HG03520 (cell line): ENCODE measurements around the gene PGLYRP1.

Experiments
- ATAC-seq: cut with Tn5 transposase; IDR thresholded peaks from one replicate; pipeline ENCODE4 v1.9.1; 2021; ENCODE audit warnings: mild to moderate bottlenecking, moderate library complexity; ENCODE audit not compliant: unreplicated experiment

The PGLYRP1 gene

DNA sequence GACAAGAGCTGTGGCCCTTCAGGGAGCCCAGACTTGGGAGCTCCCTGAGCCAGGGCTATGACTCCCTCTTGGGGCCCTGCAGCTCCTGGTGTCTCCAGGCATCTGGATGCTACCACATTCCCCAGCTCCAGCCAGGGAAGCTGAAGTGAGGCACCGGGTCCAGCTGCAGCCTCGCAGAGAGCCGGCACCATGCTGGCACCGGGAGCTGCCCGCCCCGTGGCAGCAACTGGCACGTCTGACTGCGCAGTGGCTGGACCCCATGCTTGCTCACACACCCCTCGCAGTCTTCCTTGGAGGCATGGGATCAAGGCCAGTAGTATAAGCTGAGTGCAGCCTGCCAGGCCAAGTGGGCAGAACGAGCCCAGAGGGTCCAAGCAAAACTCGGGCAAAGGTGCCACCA lies 10.5 kb upstream of the PGLYRP1 start:
- ATAC-seq: no peak

- no peak for ATAC-seq
Measured at GRCh38 chr19:46032597-46033025, 9.8 kb upstream of the PGLYRP1 start.

DNA sequence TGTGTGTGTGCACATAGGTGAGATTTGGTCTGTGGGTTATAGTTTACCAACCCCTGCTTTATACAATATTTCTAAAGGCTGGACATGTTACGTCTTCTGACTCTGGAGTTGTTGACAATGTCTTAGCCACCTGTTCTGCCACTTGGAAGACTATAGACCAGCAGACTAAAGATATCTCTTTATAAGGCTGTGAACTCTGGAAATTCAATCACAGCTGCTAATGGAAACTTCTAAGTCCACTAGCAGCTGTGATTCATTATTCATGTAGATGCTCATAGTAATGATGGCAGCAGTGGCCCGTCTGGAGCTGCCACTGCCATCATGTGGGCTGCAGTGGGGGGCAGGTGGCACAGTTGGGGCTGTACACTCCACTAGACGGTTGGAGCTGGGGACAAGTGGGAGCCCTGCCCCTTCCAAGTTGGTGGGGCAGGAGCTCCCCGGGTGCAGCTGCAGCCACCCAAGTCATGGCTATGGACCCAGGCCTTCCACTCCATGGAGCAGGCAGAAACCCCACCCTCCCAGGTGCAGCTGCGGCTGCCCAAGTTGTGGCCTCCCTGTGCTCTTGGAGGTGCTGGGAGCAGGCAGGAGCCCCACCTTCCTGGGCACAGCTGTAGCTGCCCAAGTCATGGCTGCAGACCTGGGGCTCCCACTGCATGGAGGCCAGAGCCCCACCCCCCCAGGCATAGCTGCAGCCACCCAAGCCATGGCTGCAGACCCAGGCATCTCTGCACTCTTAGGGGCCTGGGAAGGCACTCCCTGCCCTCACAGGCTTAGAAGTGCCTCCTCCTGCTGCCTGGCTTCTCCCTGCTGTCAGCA lies 9.1 kb upstream of the PGLYRP1 start:
- no peak for ATAC-seq

GRCh38 chr19:46030812-46031550 lies 8.1 kb upstream of the PGLYRP1 start:
- ATAC-seq: no peak

GRCh38 chr19:46025835-46026234 lies 3.0 kb upstream of the PGLYRP1 start:
- no peak for ATAC-seq

GRCh38 chr19:46023311-46023779 lies 492 bp upstream of the PGLYRP1 start:
- no peak for ATAC-seq

DNA sequence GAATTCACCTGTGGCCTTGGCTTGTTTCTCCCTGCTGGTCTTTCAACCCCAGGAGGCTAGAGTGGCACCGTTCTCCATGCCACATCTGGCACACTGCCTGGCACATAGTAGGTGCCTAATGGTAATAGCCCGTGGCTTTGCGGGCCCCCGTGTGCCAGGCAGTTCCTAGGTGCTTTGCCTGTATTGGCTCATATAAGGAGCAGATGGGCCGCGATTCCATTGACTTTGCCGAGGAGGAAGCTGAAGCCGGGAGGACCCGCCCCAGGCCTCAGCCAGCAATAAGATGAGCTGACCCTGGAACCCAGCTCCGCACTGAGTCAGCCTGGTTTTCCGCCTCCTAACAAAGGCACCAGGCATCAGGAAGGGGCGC lies 807 bp downstream of the PGLYRP1 start:
- ATAC-seq: no peak

DNA sequence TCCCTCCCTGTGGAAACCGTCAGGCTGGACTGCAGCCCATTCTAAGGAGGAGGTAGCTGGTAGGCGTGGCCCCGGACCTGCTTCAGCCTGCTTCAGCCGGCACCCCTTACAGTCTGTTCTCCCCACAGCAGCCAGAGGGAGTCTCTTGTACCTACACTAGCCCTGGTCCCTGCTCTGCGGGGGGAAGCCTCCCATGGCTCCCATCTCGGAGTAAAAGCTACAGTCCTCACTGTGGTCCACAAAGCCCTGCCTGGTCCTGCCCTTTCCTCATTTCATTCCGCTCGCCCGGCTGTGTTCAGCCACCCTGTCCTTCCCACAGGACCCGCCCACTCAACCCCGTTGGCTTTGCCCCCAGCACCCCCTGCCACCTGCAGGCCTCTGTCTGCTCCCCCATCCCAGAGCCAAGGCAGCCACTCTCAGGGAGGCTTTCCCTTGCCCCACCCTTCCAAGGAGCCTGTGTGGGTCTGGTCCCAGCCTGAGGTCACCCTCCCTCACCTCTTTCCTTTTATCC lies 1.3 kb downstream of the PGLYRP1 start:
- no peak for ATAC-seq

GRCh38 chr19:46020819-46021125 lies 2.1 kb downstream of the PGLYRP1 start:
- ATAC-seq: no peak

DNA sequence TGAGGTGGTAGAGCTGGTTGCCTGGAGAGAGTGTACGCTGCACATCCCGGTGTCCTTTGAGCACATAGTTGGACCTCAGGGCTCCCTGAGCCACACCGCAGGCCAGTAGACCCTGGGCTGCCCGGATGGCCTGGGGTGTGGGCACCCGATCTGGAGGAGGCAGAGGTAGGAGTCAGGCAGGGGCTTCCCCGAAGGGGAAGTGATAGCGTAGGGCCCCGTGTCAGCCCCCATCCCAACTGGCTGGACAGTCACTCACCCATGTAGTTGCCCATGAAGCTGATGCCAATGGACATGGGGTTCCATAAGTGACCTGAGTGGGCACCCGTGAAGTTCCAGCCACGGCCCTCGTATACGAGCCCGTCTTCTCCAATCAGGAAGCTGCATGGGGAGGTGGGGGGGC lies 3.6 kb downstream of the PGLYRP1 start:
- ATAC-seq: no peak

- ATAC-seq: no peak
Measured at GRCh38 chr19:46018729-46019251, 4.1 kb downstream of the PGLYRP1 start.

DNA sequence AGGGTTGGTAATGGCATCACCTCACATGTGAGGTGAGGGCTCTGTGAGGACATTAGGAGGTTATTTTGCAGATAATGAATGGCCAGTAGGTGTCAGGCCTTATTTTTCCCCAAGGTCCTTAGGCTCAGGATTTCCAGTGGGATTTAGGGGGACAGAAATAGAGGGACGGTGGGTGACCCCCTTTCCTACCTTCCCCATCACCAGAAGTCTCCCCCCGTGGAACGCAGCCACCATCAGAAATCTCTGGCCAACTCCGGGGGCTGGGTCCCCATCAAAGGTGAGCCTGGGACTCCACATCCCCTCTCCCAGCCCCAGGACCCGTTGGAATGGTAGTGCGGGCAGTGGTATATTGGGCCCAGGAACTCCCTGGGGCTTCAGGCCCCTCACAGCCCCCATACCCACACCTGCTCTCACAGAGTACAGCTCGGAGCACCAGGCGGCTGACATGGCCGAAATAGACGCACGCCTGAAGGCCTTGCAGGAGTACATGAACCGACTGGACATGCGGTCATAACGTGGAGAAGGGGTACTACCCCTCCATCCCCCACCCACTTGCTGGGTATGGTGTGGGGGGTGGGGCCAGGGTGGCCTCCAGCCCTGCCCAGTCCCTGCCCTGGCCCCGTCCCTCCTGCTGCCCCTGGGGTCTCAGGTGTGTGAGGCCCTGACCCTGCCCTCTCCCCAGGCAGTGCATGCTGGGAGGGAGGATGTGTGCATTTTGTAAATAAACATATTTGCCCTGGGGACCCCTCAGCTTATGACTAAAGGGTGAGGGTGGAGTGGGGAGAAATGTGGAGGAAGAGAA lies 4.8 kb downstream of the PGLYRP1 start:
- ATAC-seq: no peak

DNA sequence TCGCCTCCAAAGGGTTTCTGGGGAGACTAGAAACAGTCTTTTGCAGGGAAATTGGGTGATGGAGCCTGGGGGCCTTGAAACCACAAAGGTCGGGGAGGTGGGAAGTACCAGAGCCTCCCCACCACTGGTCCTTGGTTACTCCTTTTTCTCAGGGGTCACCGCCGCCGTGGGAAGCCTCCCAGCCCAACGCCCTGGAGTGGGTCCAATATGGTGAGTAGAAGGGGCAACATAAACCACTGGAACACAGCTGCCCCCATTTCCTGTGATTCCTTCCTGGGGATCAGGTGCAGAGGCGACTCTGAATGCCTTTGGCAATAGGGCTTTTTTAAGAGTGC lies 5.8 kb downstream of the PGLYRP1 start:
- ATAC-seq: no peak

GRCh38 chr19:46016426-46017094 lies 6.3 kb downstream of the PGLYRP1 start:
- no peak for ATAC-seq

GRCh38 chr19:46015687-46016425 lies 7.0 kb downstream of the PGLYRP1 start:
- no peak for ATAC-seq

GRCh38 chr19:46014941-46015686 lies 7.7 kb downstream of the PGLYRP1 start:
- ATAC-seq: no peak

DNA sequence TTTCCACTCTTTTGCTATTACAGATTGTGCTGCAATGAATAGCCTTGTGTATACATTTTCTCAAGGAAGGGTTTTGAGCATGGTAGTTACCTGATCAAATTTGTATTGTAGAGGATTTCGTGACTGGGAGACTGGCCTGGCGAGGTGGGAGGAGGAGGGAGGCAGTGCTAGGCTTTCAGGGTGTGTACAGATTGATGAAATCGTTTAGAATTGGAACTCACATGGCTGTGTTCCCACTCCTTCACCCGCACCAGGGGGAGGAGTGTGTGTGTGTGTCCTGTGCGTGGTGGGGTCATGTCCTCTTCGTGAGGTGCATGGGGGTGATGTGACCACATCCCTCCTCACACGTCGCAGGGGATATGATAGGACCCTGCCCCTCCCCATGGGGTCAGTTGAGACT lies 8.3 kb downstream of the PGLYRP1 start:
- ATAC-seq: no peak

- ATAC-seq: no peak
Measured at GRCh38 chr19:46009530-46010510, 13.0 kb downstream of the PGLYRP1 start.
